H9 (cell line): Measurements from ENCODE around the gene IQGAP2. TPM values are rescaled to one million over a fixed set of nuclear protein-coding genes. Genes with fewer than 3 reads are reported as not detected.

Source experiments
- DNase-seq: peaks from one replicate; pipeline ENCODE4 v3.0.0-alpha.2; 2017
- H2AFZ ChIP-seq: one replicate; pipeline ENCODE4 v1.6.1; 2013; ENCODE audit warnings: mild to moderate bottlenecking, low read length, control low read depth, moderate library complexity
- H2AK5ac ChIP-seq: 2 replicates; pipeline ENCODE4 v1.6.1; 2013; ENCODE audit warnings: low read length, control low read depth, mixed read lengths; ENCODE audit not compliant: insufficient read length
- H2BK120ac ChIP-seq: one replicate; pipeline ENCODE4 v1.6.1; 2013; ENCODE audit warnings: low read depth, mild to moderate bottlenecking, low read length, control low read depth, inconsistent platforms; ENCODE audit not compliant: poor library complexity, severe bottlenecking
- H2BK12ac ChIP-seq: 2 replicates; pipeline ENCODE4 v1.6.1; 2013; ENCODE audit warnings: low read length, control low read depth, mixed read lengths, low read depth; ENCODE audit not compliant: insufficient read length
- H2BK15ac ChIP-seq: 2 replicates; pipeline ENCODE4 v1.6.1; 2013; ENCODE audit warnings: low read depth, low read length, control low read depth
- H2BK20ac ChIP-seq: one replicate; pipeline ENCODE4 v1.6.1; 2013; ENCODE audit warnings: low read depth, mild to moderate bottlenecking, low read length, control low read depth, inconsistent platforms; ENCODE audit not compliant: poor library complexity, severe bottlenecking
- H2BK5ac ChIP-seq: 2 replicates; pipeline ENCODE4 v1.6.1; 2013; ENCODE audit warnings: low read length, control low read depth, mixed read lengths; ENCODE audit not compliant: insufficient read length
- H3K14ac ChIP-seq: 2 replicates; pipeline ENCODE4 v1.6.1; 2013; ENCODE audit warnings: low read length, control low read depth; ENCODE audit not compliant: insufficient read depth
- H3K18ac ChIP-seq: 2 replicates; pipeline ENCODE4 v1.6.1; 2013; ENCODE audit warnings: low read depth, mild to moderate bottlenecking, mixed read lengths, low read length, control low read depth; ENCODE audit not compliant: insufficient read length
- H3K23ac ChIP-seq: 2 replicates; pipeline ENCODE4 v1.6.1; 2013; ENCODE audit warnings: low read length, control low read depth, mixed read lengths, low read depth; ENCODE audit not compliant: insufficient read length
- H3K23me2 ChIP-seq: 2 replicates; pipeline ENCODE4 v1.6.1; 2013; ENCODE audit warnings: low read depth, mild to moderate bottlenecking, mixed read lengths, low read length, control low read depth; ENCODE audit not compliant: insufficient read length, poor library complexity, severe bottlenecking
- H3K27ac ChIP-seq: 2 replicates; pipeline ENCODE4 v1.5.1; 2013; ENCODE audit warnings: low read length, control low read depth, mixed read lengths, low read depth; ENCODE audit not compliant: insufficient read length
- H3K27me3 ChIP-seq: 2 replicates; pipeline ENCODE4 v1.6.1; 2013; ENCODE audit warnings: low read length, control low read depth, inconsistent platforms; ENCODE audit not compliant: insufficient read depth
- H3K4ac ChIP-seq: 2 replicates; pipeline ENCODE4 v1.6.1; 2013; ENCODE audit warnings: low read depth, mild to moderate bottlenecking, control low read depth, inconsistent platforms, low read length, moderate library complexity
- H3K4me1 ChIP-seq: 2 replicates; pipeline ENCODE4 v1.6.1; 2013; ENCODE audit warnings: low read length, control low read depth, inconsistent platforms; ENCODE audit not compliant: insufficient read depth
- H3K4me2 ChIP-seq: 2 replicates; pipeline ENCODE4 v1.6.1; 2013; ENCODE audit warnings: low read length, control low read depth, mixed read lengths; ENCODE audit not compliant: insufficient read length, insufficient read depth
- H3K56ac ChIP-seq: 2 replicates; pipeline ENCODE4 v1.6.1; 2013; ENCODE audit warnings: low read depth, mild to moderate bottlenecking, mixed read lengths, low read length, control low read depth; ENCODE audit not compliant: insufficient read length
- H3K79me1 ChIP-seq: 2 replicates; pipeline ENCODE4 v1.6.1; 2013; ENCODE audit warnings: low read depth, mild to moderate bottlenecking, moderate library complexity, low read length, control low read depth, inconsistent platforms; ENCODE audit not compliant: insufficient read depth, poor library complexity, severe bottlenecking
- H3K79me2 ChIP-seq: 2 replicates; pipeline ENCODE4 v1.6.1; 2013; ENCODE audit warnings: low read length, control low read depth, inconsistent platforms; ENCODE audit not compliant: insufficient read depth
- H3K9ac ChIP-seq: 2 replicates; pipeline ENCODE4 v1.6.1; 2013; ENCODE audit warnings: low read length, control low read depth, mixed read lengths; ENCODE audit not compliant: insufficient read length; ENCODE audit errors: extremely low read depth
- H3K9me3 ChIP-seq: one replicate; pipeline ENCODE4 v1.6.1; 2013; ENCODE audit warnings: low read depth, low read length, inconsistent platforms; ENCODE audit not compliant: control insufficient read depth
- H3T11ph ChIP-seq: one replicate; pipeline ENCODE4 v1.6.1; 2013; ENCODE audit warnings: mild to moderate bottlenecking, low read length, control low read depth, inconsistent platforms
- H4K20me1 ChIP-seq: one replicate; pipeline ENCODE4 v1.6.1; 2013; ENCODE audit not compliant: control insufficient read depth, insufficient read length, insufficient read depth
- H4K5ac ChIP-seq: 2 replicates; pipeline ENCODE4 v1.6.1; 2013; ENCODE audit warnings: low read depth, mild to moderate bottlenecking, mixed read lengths, low read length, control low read depth; ENCODE audit not compliant: insufficient read length
- H4K8ac ChIP-seq: replicated peaks from 2 replicates; pipeline ENCODE4 v1.6.1; 2013; ENCODE audit warnings: low read length, control low read depth, mixed read lengths, low read depth; ENCODE audit not compliant: insufficient read length
- H4K91ac ChIP-seq: 2 replicates; pipeline ENCODE4 v1.6.1; 2013; ENCODE audit warnings: low read depth, mild to moderate bottlenecking, moderate library complexity, mixed read lengths, low read length, control low read depth; ENCODE audit not compliant: insufficient read length
- H3K27ac Mint-ChIP-seq, 3 experiments: 2 replicates in 2 of 3; 3 replicates in 1 of 3; pipeline ENCODE4 v1.8.0; 2020 to 2021; ENCODE audit warnings: mixed read lengths in 3 of 3, mild to moderate bottlenecking in 1 of 3, moderate library complexity in 1 of 3
- H3K27me3 Mint-ChIP-seq: 2 replicates; pipeline ENCODE4 v1.8.0; 2021; ENCODE audit warnings: low read depth, mild to moderate bottlenecking, moderate library complexity, mixed read lengths
- H3K36me3 Mint-ChIP-seq, 3 experiments: 2 replicates in 2 of 3; 3 replicates in 1 of 3; pipeline ENCODE4 v1.8.0; 2020 to 2021; ENCODE audit warnings: low read depth in 3 of 3, mixed read lengths in 3 of 3; ENCODE audit not compliant: insufficient read depth in 1 of 3
- H3K4me1 Mint-ChIP-seq, 2 experiments: 2 replicates each; pipeline ENCODE4 v1.8.0; 2020; ENCODE audit warnings: mixed read lengths in 2 of 2
- H3K4me3 Mint-ChIP-seq, 2 experiments: 2 replicates in 1 of 2; 3 replicates in 1 of 2; pipeline ENCODE4 v1.8.0; 2020 to 2021; ENCODE audit warnings: mild to moderate bottlenecking in 2 of 2, mixed read lengths in 2 of 2, moderate library complexity in 1 of 2
- H3K9me3 Mint-ChIP-seq, 2 experiments: 2 replicates in 1 of 2; 3 replicates in 1 of 2; pipeline ENCODE4 v1.8.0; 2020; ENCODE audit warnings: mild to moderate bottlenecking in 2 of 2, mixed read lengths in 2 of 2, moderate library complexity in 1 of 2
- CTCF ChIP-seq: fragments of 200-600 bp; sonication (generic); conservative IDR thresholded peaks from 3 replicates; pipeline ENCODE4 v1.8.0; 2021; ENCODE audit warnings: antibody characterized with exemption, mild to moderate bottlenecking
- WGBS: extraction: QIAGEN DNeasy Blood & Tissue Kit; methylation state at CpG from one replicate; pipeline ENCODE4 v1.1.7; 2013; ENCODE audit warnings: missing lambda C conversion rate, low lambda C conversion rate, mixed read lengths; ENCODE audit not compliant: insufficient read length; ENCODE audit errors: extremely low coverage; 5-methylcytosine and 5-hydroxymethylcytosine counted together
- total RNA-seq: library from RNA; stranded (reverse); gene quantifications from 2 replicates; pipeline ENCODE4 v1.2.1, GENCODE V29; 2021

Gene IQGAP2
- total RNA-seq, 1 experiment from 2014 or later: 22.5 TPM

GRCh38 chr5:76542241-76542640 is 139.2 kb downstream of the IQGAP2 start:
- Mint-ChIP-seq H3K27ac (no peak overlapping the region), H3K36me3 (peaks cover 0 to 2% (median 0%) of the 10 kb centered on the region in 3 experiments; a peak in 1 of 7 replicates), H3K4me3 (no peak overlapping the region), H3K9me3 (no peaks in the 10 kb centered on the region), H3K4me1 (peaks cover 11 to 28% of the 10 kb centered on the region in 2 experiments), H3K27me3 (no peaks in the 10 kb centered on the region)
- peaks cover 11% of the 10 kb centered on the region; the same call in 1 of the 2 replicates for H3K4me1 ChIP-seq
- no peak overlapping the region for H2BK12ac ChIP-seq
- peaks cover 4% of the 10 kb centered on the region; the same call in 1 of the 2 replicates for H3K79me2 ChIP-seq
- H3K27ac ChIP-seq: no peak overlapping the region
- no peak overlapping the region for H4K5ac ChIP-seq
- H2BK20ac ChIP-seq: no peak overlapping the region
- DNase-seq: no peak
- no peaks in the 10 kb centered on the region for H3K9me3 ChIP-seq
- H4K91ac ChIP-seq: no peak overlapping the region
- H3K23me2 ChIP-seq: no peaks in the 10 kb centered on the region
- no peak overlapping the region for H2BK5ac ChIP-seq
- H3K14ac ChIP-seq: no peak overlapping the region
- no peak overlapping the region for H3K9ac ChIP-seq
- H3K18ac ChIP-seq: no peak overlapping the region
- no peak overlapping the region for H4K8ac ChIP-seq
- H4K20me1 ChIP-seq: no peaks in the 10 kb centered on the region
- no peaks in the 10 kb centered on the region for H3K79me1 ChIP-seq
- no peaks in the 10 kb centered on the region for H3K27me3 ChIP-seq
- WGBS: no CpG with 5 or more reads among the region's 6 CpGs
- no peak overlapping the region for H3K56ac ChIP-seq
- H3T11ph ChIP-seq: no peak overlapping the region
- no peak overlapping the region for H2AFZ ChIP-seq
- H2AK5ac ChIP-seq: no peak overlapping the region
- no peak overlapping the region for H3K23ac ChIP-seq
- no peak overlapping the region for H3K4ac ChIP-seq
- no peak overlapping the region for H2BK120ac ChIP-seq
- no peak overlapping the region for H2BK15ac ChIP-seq
- H3K4me2 ChIP-seq: no peak overlapping the region
- no peak for TF ChIP-seq CTCF
